Panc1 (cell line): Measurements from ENCODE around the gene FILIP1L. TPM values are rescaled to one million over a fixed set of nuclear protein-coding genes. Genes with fewer than 3 reads are reported as not detected.

Experiments used
- ATAC-seq: fragments of 200-7000 bp; cut with Tn5 transposase; 2 replicates; pipeline ENCODE4 v1.9.1; 2020; ENCODE audit warnings: mild to moderate bottlenecking, moderate library complexity
- BruUV-seq: library from RNA; stranded (reverse); fragments of 400-500 nt; replicated peaks from 2 replicates; lab custom pipeline; 2021; lab: Mats Ljungman, UMichigan
- CTCF ChIA-PET: fragments of 300-600 bp; sonication (Branson Sonifier 250); formaldehyde crosslinking; loops from one replicate; lab custom pipeline; 2022; ENCODE audit warnings: antibody characterized with exemption; lab: Charles Lee
- POLR2A ChIA-PET: fragments of 300-600 bp; sonication (Branson Sonifier 250); formaldehyde crosslinking; loops from one replicate; lab custom pipeline; 2022; ENCODE audit warnings: antibody characterized with exemption; lab: Charles Lee
- DNase-seq: peaks from one replicate; pipeline ENCODE4 v3.0.0-alpha.2; 2010; ENCODE audit warnings: low read depth, low spot score
- H3K27ac ChIP-seq: 2 replicates; pipeline ENCODE4 v1.5.1; 2011; ENCODE audit warnings: mild to moderate bottlenecking, low read length, inconsistent platforms
- H3K27me3 ChIP-seq: fragments of 200-500 bp; sonication (Bioruptor generic); 2 replicates; pipeline ENCODE4 v1.6.0; 2014; ENCODE audit warnings: low read length, inconsistent platforms; ENCODE audit not compliant: control insufficient read depth, insufficient read depth
- H3K36me3 ChIP-seq: fragments of 200-500 bp; sonication (Bioruptor generic); 2 replicates; pipeline ENCODE4 v1.5.1; 2014; ENCODE audit warnings: inconsistent platforms, mild to moderate bottlenecking, low read length, moderate library complexity; ENCODE audit not compliant: control insufficient read depth, insufficient read depth
- H3K4me1 ChIP-seq: 2 replicates; pipeline ENCODE4 v1.5.1; 2011; ENCODE audit warnings: inconsistent platforms, mild to moderate bottlenecking, low read length, moderate library complexity; ENCODE audit not compliant: control insufficient read depth, insufficient read depth
- H3K4me3 ChIP-seq, 2 experiments: 2 replicates each; pipeline ENCODE4 v1.5.1; 2011 to 2012; ENCODE audit warnings: low read depth in 2 of 2, low read length in 2 of 2, mild to moderate bottlenecking in 2 of 2, inconsistent platforms in 1 of 2, moderate library complexity in 1 of 2
- H3K9me3 ChIP-seq: fragments of 200-500 bp; sonication (Bioruptor generic); 2 replicates; pipeline ENCODE4 v1.5.1; 2014; ENCODE audit warnings: low read depth, mild to moderate bottlenecking, inconsistent platforms, low read length, moderate library complexity; ENCODE audit not compliant: control insufficient read depth, insufficient read depth
- POLR2AphosphoS5 ChIP-seq: IDR thresholded peaks from 2 replicates; pipeline ENCODE4 v1.6.1; 2012; ENCODE audit warnings: mild to moderate bottlenecking, low read depth, low read length, moderate library complexity
- SIN3A ChIP-seq: IDR thresholded peaks from 2 replicates; pipeline ENCODE4 v1.6.1; 2012; ENCODE audit warnings: low read depth, mild to moderate bottlenecking, low read length, moderate library complexity, borderline replicate concordance; ENCODE audit not compliant: insufficient read depth
- TCF7L2 ChIP-seq: IDR thresholded peaks from 2 replicates; pipeline ENCODE4 v1.6.1; 2011; ENCODE audit warnings: mild to moderate bottlenecking, low read depth, low read length, inconsistent platforms
- in situ Hi-C: cut with HindIII; loops from 2 replicates; pipeline ENCODE4 v1.10.0; 2016; ENCODE audit warnings: low sequenced_read_pairs, low pct_unique_long_range_greater_than_20kb
- intact Hi-C: fragments of 100-400 bp; cut with micrococcal nuclease; formaldehyde crosslinking; loops from one replicate; pipeline ENCODE4 v1.10.0; 2022; ENCODE audit not compliant: unreplicated experiment
- total RNA-seq: library from RNA; stranded (reverse); gene quantifications from one replicate; pipeline ENCODE4 v1.2.1, GENCODE V29; 2021; ENCODE audit not compliant: unreplicated experiment
- TF ChIP-seq, protein P1 (sequence below): fragments of 450-650 bp; IDR thresholded peaks from 2 replicates; pipeline ENCODE4 v1.5.1; 2017; ENCODE audit warnings: mild to moderate bottlenecking
- TF ChIP-seq, protein P2 (sequence below), 2 experiments: IDR thresholded peaks; 2 replicates each; pipeline ENCODE4 v1.6.1; 2011 to 2012; ENCODE audit warnings: low read depth in 2 of 2, control low read depth in 1 of 2, low read length in 1 of 2, mild to moderate bottlenecking in 1 of 2, moderate library complexity in 1 of 2; ENCODE audit not compliant: insufficient read depth in 1 of 2

Gene FILIP1L
- total RNA-seq, 1 experiment from 2014 or later, result 3.2 TPM

DNA sequence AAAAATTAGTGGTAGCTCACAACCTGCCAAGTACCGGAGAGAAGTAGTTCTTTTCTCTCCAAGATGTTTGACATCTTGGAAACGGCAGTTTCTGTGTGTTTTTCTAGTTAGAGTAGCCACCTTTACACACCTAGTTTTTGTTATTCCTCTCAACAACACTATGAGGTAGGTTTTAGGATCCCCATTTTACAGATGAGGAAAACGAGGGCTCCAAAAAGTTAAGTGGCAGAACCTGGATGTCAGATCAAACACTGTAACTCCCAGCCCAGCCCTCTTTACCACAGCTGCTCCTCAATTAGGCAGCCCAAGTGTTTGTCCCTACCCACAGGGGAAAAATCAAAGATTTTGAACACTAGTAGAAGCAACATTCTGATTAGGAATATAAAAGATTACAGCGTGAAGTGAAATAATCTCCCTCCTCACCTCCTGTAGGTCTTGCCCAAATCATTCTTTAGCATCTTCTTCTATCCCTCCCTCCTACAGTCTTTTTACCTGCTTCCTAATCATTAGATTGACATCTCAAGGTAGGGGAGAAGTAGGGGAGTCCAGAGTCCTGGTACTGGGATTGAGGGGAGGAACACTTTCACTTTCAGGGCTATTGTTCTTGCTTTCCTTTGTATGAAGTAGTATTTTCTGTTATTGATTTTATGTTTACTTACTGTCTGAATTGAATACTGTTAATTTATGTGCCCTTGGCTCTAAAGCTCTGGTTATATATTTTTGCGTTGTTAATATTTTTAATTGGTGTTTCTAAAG lies 154.0 kb downstream of the FILIP1L start:
- H3K36me3 ChIP-seq, result no peaks in the 10 kb centered on the region
- ATAC-seq (no peak), DNase-seq (no peak)
- no TSS peak for BruUV-seq
- ChIA-PET CTCF (no interaction called here), POLR2A (interaction anchor here (0.6 kb wide), 1 partner anchor 58 kb away, joined by 8 read pairs; no protein-coding TSS in a partner anchor)
- H3K9me3 ChIP-seq, result no peaks in the 10 kb centered on the region
- H3K27me3 ChIP-seq, result no peaks in the 10 kb centered on the region
- intact Hi-C loops (no loop called here), in situ Hi-C loops (no loop called here)
- H3K27ac ChIP-seq, result no peak overlapping the region
- no peak overlapping the region for H3K4me3 ChIP-seq
- peaks cover 4% of the 10 kb centered on the region; the same call in 1 of the 2 replicates for H3K4me1 ChIP-seq
- no peak for TF ChIP-seq TCF7L2
- TF ChIP-seq, protein P1, sequence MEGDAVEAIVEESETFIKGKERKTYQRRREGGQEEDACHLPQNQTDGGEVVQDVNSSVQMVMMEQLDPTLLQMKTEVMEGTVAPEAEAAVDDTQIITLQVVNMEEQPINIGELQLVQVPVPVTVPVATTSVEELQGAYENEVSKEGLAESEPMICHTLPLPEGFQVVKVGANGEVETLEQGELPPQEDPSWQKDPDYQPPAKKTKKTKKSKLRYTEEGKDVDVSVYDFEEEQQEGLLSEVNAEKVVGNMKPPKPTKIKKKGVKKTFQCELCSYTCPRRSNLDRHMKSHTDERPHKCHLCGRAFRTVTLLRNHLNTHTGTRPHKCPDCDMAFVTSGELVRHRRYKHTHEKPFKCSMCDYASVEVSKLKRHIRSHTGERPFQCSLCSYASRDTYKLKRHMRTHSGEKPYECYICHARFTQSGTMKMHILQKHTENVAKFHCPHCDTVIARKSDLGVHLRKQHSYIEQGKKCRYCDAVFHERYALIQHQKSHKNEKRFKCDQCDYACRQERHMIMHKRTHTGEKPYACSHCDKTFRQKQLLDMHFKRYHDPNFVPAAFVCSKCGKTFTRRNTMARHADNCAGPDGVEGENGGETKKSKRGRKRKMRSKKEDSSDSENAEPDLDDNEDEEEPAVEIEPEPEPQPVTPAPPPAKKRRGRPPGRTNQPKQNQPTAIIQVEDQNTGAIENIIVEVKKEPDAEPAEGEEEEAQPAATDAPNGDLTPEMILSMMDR, result no peak
- TF ChIP-seq, protein P2, sequence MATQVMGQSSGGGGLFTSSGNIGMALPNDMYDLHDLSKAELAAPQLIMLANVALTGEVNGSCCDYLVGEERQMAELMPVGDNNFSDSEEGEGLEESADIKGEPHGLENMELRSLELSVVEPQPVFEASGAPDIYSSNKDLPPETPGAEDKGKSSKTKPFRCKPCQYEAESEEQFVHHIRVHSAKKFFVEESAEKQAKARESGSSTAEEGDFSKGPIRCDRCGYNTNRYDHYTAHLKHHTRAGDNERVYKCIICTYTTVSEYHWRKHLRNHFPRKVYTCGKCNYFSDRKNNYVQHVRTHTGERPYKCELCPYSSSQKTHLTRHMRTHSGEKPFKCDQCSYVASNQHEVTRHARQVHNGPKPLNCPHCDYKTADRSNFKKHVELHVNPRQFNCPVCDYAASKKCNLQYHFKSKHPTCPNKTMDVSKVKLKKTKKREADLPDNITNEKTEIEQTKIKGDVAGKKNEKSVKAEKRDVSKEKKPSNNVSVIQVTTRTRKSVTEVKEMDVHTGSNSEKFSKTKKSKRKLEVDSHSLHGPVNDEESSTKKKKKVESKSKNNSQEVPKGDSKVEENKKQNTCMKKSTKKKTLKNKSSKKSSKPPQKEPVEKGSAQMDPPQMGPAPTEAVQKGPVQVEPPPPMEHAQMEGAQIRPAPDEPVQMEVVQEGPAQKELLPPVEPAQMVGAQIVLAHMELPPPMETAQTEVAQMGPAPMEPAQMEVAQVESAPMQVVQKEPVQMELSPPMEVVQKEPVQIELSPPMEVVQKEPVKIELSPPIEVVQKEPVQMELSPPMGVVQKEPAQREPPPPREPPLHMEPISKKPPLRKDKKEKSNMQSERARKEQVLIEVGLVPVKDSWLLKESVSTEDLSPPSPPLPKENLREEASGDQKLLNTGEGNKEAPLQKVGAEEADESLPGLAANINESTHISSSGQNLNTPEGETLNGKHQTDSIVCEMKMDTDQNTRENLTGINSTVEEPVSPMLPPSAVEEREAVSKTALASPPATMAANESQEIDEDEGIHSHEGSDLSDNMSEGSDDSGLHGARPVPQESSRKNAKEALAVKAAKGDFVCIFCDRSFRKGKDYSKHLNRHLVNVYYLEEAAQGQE (IDR thresholded peaks at IDR 0.05; ENCODE audit: insufficient read depth in 1 of 2, low read depth in 2 of 2, low read length in 1 of 2), result no peak
- TF ChIP-seq POLR2AphosphoS5, result no peak
- TF ChIP-seq SIN3A, result no peak

DNA sequence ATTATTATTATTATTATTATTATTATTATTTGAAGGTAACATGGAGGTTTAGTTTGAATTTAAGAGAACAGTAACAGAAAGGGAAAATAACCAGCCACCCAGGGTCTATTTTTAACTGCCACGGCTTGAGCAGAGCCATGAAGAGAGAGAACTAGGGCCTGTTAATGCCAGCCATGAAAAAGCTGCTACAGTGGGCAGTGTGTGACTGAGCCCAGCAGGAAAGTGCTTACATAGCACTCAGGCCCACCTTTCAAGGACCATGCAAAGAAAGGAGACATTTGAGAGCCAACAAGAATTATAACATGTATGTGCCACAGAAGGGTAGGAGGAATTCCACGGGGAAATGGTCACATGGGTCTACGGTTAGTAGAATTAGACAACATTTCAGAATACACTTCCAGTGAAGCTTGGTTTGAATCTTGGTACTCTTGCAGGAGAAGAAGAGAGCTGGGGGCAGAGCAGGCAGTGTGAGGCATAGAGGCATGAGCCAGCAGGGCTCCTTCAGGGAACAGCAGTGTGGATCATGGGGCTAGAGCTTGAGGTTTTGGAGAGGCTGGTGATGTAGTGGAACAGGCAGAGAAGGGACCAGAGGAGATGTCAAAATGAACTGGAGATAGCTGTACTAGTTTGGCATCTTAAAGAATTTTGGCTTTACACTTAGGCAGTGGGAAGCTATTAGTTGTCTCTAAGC lies 155.9 kb downstream of the FILIP1L start:
- in situ Hi-C loops, result no loop called here

More for the DNA sequence above, 155.9 kb downstream of the FILIP1L start:
- TF ChIP-seq, protein P1, result no peak
- TF ChIP-seq TCF7L2, result no peak
- TF ChIP-seq SIN3A, result no peak
- TF ChIP-seq POLR2AphosphoS5, result no peak
- TF ChIP-seq, protein P2 (IDR thresholded peaks at IDR 0.05; ENCODE audit: insufficient read depth in 1 of 2, low read depth in 2 of 2, low read length in 1 of 2), result no peak
- ATAC-seq, result no peak
- ChIA-PET CTCF (no interaction called here), POLR2A (no interaction called here)
- no peaks in the 10 kb centered on the region for H3K9me3 ChIP-seq
- intact Hi-C loops, result no loop called here
- no TSS peak for BruUV-seq
- H3K36me3 ChIP-seq, result no peaks in the 10 kb centered on the region
- H3K4me3 ChIP-seq, result no peak overlapping the region
- no peak overlapping the region for H3K27ac ChIP-seq
- no peak for DNase-seq
- H3K4me1 ChIP-seq, result no peaks in the 10 kb centered on the region
- H3K27me3 ChIP-seq, result no peaks in the 10 kb centered on the region
